HG02571 (cell line): ENCODE results near the gene IGFL2.
"Not testable (repeated sequence)": the region's sequence is repeated elsewhere in the genome, so short reads cannot be mapped to it uniquely, and the experiment has no call there.

Experiments
- ATAC-seq: cut with Tn5 transposase; IDR thresholded peaks from one replicate; pipeline ENCODE4 v1.9.1; 2021; ENCODE audit warnings: mild to moderate bottlenecking, moderate library complexity; ENCODE audit not compliant: unreplicated experiment

Gene IGFL2

DNA sequence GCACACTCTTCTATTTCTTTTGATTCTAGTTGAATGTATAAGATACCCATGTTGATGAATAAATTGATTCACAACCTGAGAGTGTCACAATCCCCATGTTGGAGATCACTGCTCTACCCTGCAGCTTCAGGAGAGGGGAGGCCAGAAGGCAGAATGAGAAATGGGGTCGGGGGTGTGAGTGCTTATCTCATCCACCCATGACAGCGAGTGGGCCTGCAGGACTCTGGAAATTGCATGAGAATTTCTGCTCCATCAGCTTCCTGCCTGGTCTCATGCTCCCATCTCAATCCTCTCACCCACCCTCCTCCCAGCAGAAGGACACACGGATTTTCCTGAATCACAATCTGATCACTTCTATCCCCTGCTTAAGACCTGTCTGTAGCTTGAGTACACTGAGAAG, 58.6 kb downstream of the IGFL2 start:
- no peak for ATAC-seq

DNA sequence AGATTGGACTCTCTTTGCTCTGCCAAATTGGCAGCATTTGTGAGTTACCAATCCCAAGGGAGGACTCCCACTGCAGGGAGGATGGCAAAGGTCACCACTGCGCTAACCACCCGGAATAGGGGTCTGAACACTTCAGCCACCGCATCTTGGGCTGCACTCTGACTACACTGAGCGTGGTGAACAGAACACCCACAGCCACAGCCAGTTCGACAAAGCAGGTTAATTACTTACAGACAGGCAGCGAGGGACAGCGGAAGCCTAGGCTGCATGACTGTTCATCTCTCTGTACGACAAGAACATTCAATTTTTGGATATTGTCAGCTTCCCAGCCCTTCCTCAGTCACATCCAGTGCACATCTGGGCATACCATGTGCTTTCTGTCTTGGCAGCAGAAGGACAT, 59.8 kb downstream of the IGFL2 start:
- not testable (repeated sequence) for ATAC-seq

DNA sequence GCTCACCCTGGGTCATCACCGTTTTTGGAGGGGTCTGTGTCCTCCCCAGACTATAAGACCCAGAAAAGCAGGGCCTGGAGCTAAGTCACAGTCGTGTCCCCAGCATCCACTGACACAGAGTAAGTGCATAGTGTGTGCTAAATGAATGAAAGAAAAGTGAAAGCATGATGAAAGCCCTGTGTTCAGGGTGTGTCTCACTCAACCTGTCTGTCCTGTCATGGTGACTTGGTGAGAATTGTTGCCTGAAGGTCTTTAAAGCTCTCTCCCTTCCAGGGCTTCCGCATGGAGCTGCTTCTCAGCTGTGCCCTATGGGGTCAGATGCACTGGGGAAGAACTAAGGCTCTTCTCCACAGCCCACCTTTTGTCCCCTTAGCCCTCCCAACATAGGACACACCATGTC, 61.0 kb downstream of the IGFL2 start:
- no peak for ATAC-seq

DNA sequence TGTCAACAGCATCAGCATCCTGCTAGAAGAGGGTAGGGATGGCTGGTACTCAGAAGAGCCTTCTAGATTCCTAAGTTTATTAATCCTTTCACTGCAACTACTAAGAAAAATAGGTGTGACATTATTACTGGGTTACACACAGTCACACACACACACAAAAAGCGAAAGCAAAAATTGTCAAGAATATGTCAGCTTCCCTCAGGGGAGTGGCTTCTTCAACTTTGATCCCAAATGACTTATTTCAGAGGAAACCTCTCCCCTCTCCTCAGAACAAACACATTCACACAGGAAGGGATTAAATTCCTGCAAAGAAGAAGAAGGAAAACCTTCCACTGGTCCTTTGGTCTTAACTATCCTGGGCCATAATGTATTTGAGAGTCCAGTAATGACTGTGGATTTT, 61.4 kb downstream of the IGFL2 start:
- ATAC-seq = no peak

DNA sequence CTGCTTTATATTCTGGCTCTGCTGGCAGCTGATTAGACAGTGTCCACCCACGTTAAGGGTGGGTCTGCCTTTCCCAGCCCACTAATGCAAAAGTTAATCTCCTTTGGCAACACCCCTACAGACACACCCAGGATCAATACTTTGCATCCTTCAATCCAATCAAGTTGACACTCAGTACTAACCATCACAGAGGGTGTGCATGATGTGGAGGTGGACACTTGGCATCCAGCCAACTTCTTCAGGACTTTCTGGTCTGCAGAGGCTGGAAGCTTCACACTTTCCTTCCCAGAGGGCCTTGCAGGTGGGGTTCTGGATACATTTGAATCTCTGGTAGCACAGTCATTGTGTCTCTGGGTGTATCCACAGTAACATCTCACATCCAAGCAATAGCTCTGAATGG, 62.6 kb downstream of the IGFL2 start:
- no peak for ATAC-seq
